Activated CD8-positive, alpha-beta memory T cell treated with anti-CD3 and anti-CD28 coated beads for 48 hours (primary cell): ENCODE data around the gene KRT12.
"Not testable (repeated sequence)": the region's sequence is repeated elsewhere in the genome, so short reads cannot be mapped to it uniquely, and the experiment has no call there.

Experiments
- DNase-seq, 3 experiments: peaks; one replicate each; pipeline ENCODE4 v3.0.0-alpha.2; 2020; ENCODE audit warnings: low read depth in 2 of 3, low spot score in 2 of 3

KRT12 gene

GRCh38 chr17:40817103-40817682 lies 49.8 kb downstream of the KRT12 start:
- DNase-seq, result no peak

- DNase-seq, result no peak
Observed at GRCh38 chr17:40816569-40816968, 50.5 kb downstream of the KRT12 start.

- DNase-seq, result no peak
Observed at GRCh38 chr17:40815381-40815780, 51.6 kb downstream of the KRT12 start.

GRCh38 chr17:40814657-40815056 lies 52.4 kb downstream of the KRT12 start:
- not testable (repeated sequence) for DNase-seq

- no peak for DNase-seq
Observed at GRCh38 chr17:40813804-40814203, 53.2 kb downstream of the KRT12 start.

- DNase-seq, result no peak
Observed at GRCh38 chr17:40812639-40813038, 54.4 kb downstream of the KRT12 start.
